ENCODE results near the gene SGMS2.

DNA sequence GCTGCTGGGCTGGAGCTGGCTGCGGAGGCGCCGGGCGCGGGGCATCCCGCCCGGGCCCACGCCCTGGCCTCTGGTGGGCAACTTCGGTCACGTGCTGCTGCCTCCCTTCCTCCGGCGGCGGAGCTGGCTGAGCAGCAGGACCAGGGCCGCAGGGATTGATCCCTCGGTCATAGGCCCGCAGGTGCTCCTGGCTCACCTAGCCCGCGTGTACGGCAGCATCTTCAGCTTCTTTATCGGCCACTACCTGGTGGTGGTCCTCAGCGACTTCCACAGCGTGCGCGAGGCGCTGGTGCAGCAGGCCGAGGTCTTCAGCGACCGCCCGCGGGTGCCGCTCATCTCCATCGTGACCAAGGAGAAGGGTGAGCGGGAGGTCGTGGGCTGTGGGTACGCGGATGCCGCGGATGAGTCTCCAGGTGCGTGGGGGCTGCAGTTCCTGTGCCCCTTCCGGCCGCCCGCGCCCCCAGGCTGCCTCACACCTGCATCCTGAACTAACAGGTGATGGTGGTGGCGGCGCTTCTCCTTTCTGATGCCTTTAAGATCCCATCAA is 107.1 kb downstream of the SGMS2 start:
- TF ChIP-seq, protein P1, sequence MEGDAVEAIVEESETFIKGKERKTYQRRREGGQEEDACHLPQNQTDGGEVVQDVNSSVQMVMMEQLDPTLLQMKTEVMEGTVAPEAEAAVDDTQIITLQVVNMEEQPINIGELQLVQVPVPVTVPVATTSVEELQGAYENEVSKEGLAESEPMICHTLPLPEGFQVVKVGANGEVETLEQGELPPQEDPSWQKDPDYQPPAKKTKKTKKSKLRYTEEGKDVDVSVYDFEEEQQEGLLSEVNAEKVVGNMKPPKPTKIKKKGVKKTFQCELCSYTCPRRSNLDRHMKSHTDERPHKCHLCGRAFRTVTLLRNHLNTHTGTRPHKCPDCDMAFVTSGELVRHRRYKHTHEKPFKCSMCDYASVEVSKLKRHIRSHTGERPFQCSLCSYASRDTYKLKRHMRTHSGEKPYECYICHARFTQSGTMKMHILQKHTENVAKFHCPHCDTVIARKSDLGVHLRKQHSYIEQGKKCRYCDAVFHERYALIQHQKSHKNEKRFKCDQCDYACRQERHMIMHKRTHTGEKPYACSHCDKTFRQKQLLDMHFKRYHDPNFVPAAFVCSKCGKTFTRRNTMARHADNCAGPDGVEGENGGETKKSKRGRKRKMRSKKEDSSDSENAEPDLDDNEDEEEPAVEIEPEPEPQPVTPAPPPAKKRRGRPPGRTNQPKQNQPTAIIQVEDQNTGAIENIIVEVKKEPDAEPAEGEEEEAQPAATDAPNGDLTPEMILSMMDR (IDR thresholded peaks at IDR 0.05): no peak
- TF ChIP-seq POLR2A (IDR thresholded peaks at IDR 0.05; ENCODE audit: low read depth): no peak
- TF ChIP-seq POLR2AphosphoS5 (IDR thresholded peaks at IDR 0.05): no peak
